HS-5 (cell line): ENCODE measurements around the gene ELK4.

Experiments
- DNase-seq: peaks from one replicate; pipeline ENCODE4 v3.0.0-alpha.2; 2012; ENCODE audit warnings: low read depth

ELK4 gene

GRCh38 chr1:205629751-205630150, 2.1 kb downstream of the ELK4 start:
- DNase-seq, result no peak

DNA sequence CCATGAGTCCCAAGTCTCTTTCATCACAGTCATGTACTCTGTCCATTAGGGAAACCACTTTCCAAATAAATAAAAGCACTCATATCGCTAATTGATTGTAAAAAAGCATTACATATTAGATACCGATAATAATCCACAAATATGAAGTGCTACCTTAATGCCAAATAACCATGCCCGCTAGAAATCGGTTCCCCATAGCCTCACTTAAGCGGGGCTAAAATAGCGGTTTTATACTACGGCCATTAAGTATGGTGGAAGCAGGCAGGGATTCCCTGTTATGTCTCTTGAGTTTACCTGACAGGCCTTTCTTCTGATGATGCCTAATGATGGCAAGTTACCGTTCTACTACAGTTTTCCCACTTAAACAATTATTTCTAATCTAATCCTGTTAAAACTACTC, 3.9 kb downstream of the ELK4 start:
- no peak for DNase-seq

- DNase-seq, result no peak
Measured at GRCh38 chr1:205626216-205626615, 5.6 kb downstream of the ELK4 start.

GRCh38 chr1:205623646-205624045, 8.2 kb downstream of the ELK4 start:
- DNase-seq, result no peak

GRCh38 chr1:205620269-205620668, 11.5 kb downstream of the ELK4 start:
- no peak for DNase-seq

DNA sequence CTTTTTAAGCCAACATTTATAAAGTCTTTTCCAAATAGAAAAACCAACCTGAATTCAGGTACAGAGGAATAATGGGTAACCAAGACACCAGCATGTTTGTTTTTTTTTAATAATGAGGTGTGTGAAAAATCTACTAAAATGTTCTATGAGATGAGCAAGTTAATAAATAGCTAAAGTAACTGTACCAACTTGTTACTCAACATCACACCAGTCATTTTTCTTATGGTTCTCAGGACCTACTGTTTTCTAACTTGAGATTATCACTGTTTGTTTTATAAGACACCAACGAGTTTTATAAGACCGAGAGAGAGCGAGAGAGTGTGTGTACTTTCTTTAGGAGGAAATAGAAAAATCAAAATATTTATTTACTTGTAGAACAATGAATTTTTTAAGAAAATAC, 12.4 kb downstream of the ELK4 start:
- no peak for DNase-seq

DNA sequence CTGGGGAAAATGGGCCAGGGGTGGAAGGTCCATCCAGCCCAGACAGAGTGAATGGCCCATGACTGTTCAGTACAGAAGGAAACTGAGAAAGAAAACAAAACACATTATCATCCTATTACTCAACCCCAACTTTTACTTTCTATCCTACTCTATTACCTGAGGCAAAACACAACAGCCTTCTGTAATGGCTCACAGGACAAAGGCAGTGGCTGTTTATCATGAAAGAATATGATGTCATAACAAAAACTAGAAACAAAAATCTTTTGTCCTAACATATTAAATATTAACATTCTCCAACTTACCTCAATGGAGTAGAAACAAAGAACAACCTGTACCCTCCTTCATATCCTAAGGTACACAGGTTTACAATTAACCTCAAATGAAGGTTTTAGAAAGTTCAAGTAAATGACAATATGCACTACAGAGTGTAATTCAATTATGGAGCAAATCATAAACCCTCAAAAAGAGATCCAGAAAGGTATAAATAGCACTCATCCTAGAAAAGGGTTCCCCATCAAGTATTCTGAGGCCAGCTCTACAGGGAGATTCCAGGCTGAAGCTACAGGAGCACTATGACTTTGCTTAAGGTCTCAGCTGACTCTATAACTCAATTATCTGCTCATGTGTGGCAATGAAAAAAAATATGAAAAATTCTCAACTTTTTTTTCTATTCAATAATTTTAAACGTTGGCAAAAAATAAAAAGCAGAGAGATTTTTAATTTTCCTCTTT, 15.1 kb downstream of the ELK4 start:
- no peak for DNase-seq

DNA sequence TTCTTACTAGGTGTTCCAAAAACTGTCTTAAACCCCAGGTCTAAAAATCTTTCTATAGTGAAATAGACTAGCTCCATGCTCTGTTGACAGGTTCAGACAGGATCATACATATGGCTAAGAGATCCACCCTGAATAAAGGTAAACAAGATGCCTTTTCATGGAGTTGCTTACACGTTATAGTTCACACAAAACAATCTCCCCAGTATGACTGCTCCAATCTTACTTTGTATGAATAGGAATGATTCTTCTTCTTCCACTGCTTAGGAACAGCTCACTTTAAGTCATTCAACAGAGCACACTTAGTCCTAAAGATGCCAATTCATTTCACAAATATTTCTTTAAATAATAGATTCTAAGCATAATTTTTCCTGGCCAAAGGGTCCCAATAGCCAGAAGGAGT, 16.0 kb downstream of the ELK4 start:
- DNase-seq, result no peak

GRCh38 chr1:205613854-205614412, 17.9 kb downstream of the ELK4 start:
- DNase-seq, result no peak

- no peak for DNase-seq
Measured at GRCh38 chr1:205612556-205612955, 19.3 kb downstream of the ELK4 start.

DNA sequence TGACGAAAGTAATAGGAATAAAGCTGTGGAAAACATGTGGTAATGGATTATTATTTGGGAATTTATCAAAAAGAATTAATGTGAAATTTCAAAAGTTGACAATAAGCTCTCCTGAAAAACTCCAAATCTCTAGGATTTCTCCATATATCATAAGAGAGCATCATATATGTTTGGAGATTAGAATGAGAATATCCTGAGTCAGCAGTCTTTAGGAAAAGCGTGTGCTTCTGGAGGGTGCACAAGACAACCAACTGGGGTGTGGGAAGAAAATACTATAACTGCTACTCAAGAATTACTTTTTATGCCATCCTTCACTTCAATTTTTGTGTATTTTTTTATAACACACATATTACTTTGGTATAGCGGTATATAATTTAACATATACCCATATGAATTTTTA, 19.7 kb downstream of the ELK4 start:
- DNase-seq, result no peak

- no peak for DNase-seq
Measured at GRCh38 chr1:205610901-205611466, 20.8 kb downstream of the ELK4 start.

DNA sequence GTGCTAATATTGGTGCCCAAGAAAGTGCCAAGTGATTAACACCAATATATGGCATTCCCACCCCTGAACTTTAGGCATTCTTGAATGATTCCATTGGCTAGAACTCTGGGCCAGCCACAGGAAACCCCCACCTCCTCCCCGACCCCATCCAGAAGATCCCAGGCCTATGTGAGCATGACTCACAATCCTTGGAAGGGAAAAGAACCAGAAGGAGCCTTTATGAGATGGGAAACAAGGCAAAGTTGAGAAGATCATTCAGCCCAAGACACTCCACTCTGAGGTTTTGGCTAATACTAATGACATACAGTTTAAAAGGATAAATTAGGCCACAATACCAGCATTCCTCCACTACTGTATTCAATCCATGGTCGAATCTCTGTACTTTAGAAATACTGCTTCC, 21.8 kb downstream of the ELK4 start:
- DNase-seq, result no peak

DNA sequence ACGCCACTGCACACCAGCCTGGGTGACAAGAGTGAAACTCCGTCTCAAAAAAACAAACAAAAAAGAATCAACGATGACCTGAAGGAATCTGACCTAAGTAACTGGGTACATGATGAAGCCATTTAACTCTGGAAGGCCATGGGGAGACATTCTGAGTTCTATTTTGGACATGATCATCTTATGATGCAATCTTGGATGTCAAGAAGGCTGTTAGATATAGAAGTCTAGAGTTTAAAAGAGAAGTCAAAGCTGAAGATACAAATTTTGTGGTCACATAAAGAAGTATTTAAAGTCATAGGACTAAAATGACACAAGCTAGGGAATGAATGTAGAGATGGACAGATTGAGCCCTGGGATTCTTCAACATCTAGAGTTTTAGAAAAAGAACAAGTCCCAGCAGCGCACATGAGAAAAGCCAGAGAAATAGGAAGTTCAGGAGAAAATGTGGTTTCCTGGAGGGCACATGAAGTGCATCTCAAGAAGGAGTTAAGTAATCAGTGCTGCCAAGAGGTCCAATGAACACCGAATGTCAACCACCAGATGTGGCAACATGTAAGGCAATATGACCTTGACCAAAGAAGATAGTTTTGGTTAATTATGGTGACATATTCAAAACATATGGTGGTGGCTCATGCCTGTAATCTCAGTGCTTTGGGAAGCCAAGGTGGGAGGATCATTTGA, 26.8 kb downstream of the ELK4 start:
- no peak for DNase-seq

DNA sequence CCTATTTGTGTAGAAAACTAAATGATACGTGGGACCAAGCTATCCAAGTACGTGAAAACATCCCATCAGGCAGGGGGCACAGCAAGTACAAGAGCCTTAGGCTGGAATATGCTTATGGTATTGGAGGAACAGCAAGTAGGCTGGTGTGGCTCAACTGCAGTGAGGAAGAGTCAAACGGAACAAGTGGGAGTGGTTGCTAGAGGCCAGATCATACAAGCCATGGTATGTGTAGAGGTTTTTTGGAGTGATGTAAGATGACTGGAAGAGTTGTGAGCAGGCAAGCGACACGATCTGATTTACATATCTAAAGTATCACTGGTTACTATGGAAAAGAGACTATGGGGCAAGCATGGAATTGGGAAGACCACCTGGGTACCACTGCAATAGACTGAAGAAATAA, 27.8 kb downstream of the ELK4 start:
- no peak for DNase-seq

- no peak for DNase-seq
Measured at GRCh38 chr1:205601205-205601604, 30.6 kb downstream of the ELK4 start.

- no peak for DNase-seq
Measured at GRCh38 chr1:205600085-205600484, 31.7 kb downstream of the ELK4 start.

DNA sequence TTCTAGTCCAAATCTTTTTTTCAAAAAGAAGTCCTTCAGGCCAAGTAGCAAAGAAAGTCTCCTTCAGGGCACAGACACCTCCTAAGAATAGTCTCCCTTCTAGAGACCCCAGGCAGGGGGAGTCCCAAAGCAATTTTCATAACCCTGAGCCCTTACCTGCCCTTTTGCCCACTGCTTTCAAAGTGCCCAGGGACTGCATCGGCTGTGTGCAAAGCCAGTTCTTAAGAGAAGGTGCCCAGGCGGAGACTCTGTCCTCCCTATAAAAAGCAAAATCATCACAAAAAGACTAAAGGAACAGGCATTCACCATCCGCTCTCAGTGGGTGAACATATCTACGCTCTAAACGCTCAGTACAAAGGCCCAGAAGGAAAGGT, 32.2 kb downstream of the ELK4 start:
- DNase-seq, result no peak

- no peak for DNase-seq
Measured at GRCh38 chr1:205598841-205599668, 32.8 kb downstream of the ELK4 start.

DNA sequence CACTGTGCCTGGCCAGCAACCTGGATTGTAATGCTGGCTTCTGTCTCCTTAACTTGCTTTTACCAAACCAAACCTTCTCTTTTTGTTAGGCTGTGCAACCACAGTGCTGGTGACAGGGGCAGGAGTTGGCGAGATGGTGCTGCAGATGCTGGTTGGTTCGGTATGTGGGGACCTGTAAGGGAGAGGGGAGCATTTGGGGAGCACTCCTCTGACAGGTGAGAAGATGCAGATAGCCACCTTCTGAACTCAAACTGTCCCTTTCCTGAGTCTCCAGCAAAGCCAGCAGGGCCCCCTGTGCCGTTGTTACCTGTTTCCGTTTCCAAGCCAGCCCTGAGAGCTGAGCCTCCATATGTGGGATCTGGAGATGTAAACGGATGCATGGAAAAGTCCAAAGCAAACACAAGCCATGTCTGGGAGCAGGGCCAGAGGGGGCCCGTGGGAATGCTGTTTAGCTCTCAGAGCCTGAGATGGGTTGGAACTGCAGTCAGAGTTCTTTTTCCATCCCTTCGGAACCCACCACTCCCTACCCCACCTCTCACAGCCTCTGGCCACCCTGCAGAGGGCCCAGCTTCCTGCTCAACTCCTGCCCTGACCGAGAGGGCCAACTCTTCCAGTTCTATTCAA, 34.0 kb downstream of the ELK4 start:
- no peak for DNase-seq

- no peak for DNase-seq
Measured at GRCh38 chr1:205596876-205597275, 34.9 kb downstream of the ELK4 start.

- no peak for DNase-seq
Measured at GRCh38 chr1:205595861-205596260, 36.0 kb downstream of the ELK4 start.
